ENCODE data around the gene CDRT4.

The CDRT4 gene

DNA sequence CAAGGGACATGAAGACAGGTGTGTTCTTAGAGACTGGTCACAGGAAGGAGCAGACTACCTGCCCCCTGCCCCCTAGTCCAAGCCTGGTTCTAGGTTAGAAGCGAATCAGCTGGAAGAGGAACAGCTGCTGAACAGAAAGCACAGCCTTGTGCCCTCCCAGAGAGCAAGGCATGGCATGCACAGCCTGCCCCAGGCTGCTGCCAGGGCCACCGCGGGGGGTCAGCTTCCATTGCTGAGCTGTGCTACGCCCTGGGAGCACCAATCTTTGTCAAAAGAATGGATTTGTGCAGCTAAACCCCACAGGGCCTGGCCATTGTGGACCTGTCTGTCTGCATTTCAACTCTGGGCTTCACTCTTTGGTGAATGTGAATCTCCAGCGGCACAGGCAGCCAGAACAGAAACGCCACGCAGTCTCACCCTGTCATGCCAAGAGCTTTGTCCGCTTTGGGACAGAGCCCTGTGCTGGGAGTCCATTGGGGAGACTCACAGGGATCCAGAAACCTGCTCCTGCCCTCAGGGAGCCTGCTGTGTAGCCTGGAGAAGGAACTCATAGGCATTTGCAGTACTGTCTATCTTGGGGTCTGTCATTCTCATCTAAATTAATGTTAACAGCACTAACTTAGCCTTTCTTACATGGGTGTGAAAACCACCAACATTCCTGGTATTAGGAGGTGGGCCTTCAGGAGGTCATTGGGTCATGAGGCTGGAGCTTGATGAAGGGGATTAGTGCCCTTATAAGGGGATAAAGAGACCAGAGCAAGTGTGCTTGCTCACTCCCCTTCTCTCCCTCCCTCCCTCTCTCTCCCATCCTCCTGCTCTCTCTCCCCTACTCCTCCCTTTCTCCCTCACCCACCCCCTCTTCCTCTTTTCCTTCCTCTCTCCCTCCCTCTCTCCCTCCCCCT, 25.6 kb upstream of the CDRT4 start:
- FAIRE-seq: no peak

GRCh38 chr17:15492186-15492585, 24.8 kb upstream of the CDRT4 start:
- no peak for FAIRE-seq

DNA sequence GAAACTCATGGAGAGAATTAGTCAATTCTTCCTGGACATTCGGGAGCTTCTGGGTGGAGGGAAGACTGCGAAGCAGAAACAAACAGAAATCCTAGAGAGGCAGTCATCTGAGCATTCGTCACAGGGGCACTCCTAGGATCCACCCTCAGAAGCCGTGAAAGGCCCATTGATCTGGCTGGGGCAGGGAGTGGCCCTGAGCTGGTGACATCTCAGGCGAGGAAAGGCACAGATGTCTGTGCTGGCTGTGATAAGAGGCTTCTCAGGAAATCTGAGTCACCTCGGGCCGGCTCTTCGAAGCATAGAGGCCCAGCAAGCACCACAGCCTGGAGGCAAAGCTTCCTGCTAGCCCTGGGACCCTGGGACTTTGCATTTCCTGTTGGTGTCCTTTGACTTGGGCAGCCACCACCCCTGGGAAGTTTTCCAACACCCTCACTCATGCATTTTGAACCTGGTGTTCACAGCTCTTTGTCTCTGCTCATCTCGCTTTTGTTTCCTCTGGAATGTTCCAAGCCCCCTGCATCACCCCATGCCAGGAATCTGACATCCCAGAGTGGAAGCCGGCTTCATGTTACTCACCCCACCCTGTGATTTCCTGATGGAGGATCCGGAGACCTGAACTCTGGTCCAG, 23.3 kb upstream of the CDRT4 start:
- FAIRE-seq: no peak

DNA sequence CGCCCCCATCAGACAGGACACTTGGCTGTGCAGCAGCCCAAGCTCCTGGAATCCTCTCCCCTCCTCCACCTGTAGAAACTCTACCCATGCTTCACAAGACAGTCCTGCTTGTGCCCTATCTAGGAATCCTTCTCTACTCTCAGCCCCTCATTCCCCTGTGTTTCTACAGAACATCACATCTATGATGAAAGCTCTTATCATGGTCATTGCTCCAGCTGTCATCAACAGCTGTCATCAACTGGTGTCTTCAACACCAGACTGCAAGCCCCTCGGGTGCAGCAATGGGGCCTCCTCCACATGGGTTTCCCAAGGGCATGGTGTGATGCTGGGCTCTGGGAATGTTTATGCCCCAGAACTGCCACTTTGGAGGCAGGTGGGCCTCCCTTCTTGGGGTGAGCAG, 21.1 kb upstream of the CDRT4 start:
- FAIRE-seq: no peak

DNA sequence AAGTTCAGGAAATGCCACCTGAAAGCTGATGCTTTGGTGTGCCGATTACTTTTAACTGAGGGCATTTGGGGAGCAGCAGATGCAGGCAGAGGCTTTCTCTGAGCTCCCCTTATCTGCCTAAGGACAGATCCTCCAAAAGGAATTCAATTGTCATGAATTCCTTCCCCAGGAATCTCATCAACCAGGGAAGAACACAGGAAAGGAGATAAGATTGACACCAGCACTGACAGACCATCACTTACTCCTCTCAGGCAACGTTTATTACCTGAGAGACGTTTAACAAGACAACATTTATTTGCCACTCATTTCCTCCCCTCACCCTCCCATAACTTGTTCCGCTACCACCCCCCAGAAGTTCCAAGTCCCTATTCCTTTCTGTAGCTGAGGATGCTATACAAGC, 17.6 kb upstream of the CDRT4 start:
- no peak for FAIRE-seq

- no peak for FAIRE-seq
These were observed 16.0 kb upstream of the CDRT4 start for GRCh38 chr17:15483431-15483830.

- FAIRE-seq: no peak
These were observed 15.1 kb upstream of the CDRT4 start for GRCh38 chr17:15482476-15482875.

DNA sequence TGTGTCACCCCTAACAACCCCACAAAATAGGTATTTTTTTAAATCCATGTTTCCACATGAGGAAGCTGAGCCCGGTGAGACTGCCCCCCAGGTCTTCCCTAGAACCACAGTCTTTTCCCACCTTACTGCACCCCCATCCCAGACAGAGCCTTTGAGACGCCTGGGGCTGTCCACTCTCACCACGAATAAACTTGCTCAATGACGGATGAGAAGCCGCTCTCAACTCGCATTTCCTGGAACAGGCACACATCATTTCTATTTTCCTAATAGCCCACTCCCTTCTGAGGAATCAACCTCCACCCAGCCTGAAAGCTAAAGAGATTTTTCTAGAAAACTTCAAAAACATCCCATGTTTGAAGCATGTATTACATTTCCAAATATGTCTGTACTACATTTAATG, 14.1 kb upstream of the CDRT4 start:
- no peak for FAIRE-seq

DNA sequence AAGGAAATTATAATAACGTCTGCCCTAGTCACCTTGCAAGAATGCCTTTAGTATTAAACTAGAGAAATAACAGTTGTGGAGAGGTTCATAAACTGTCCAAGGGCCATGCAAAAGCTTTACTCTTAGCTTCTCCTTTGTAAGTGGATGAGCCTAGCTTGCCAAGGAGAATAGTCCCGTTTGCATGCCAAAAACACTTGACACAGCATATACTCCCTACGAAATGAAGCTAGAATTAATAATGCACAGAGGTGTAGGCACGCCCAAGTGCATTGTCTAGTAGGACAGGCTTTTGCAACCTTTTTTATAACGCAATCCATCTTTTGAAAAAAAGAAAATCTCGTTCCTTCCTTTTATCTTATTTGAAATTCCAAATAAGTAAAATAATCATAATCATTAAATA, 12.8 kb upstream of the CDRT4 start:
- FAIRE-seq: no peak

DNA sequence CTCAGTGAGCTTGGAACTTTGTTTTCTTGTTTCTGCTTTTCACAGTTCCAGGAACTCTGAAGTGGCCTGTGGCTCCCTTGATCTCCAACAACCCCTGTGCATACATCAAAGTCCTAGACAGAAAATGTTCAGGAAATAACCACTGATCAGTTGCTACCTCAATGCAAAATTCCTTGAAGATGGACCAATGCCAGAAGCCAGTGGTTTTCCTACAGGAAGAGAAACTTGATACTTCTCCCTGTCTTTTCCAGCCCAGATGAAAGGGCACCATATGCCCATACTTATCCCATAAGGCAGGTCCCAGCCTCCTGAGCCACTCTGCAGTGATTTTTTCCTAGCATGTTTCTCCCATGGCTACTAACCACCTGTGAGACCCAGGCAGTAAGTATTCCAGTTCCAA, 12.3 kb upstream of the CDRT4 start:
- FAIRE-seq: no peak

DNA sequence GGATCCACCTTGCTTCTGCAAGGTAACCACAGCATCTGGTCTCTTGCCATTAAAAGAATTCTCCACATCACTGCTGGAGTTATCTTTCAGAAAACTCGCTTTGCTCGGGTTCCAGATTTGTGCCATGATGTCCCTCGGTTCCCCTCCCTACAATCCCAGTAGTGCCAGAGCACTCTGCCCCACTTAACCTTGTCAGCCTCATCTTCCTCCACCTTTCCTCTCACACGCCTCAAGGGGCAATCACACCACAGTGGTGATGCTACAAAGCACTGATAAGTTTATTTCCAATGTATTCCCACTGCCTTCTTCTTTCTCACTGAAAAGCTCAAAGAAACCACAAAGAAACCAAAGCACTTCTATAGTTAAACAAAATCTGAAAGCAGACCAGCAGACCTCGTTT, 11.4 kb upstream of the CDRT4 start:
- FAIRE-seq: no peak

GRCh38 chr17:15475631-15476354, 8.4 kb upstream of the CDRT4 start:
- FAIRE-seq: no peak

GRCh38 chr17:15472891-15473290, 5.5 kb upstream of the CDRT4 start:
- no peak for FAIRE-seq

- FAIRE-seq: no peak
These were observed 3.1 kb upstream of the CDRT4 start for GRCh38 chr17:15470536-15470935.

DNA sequence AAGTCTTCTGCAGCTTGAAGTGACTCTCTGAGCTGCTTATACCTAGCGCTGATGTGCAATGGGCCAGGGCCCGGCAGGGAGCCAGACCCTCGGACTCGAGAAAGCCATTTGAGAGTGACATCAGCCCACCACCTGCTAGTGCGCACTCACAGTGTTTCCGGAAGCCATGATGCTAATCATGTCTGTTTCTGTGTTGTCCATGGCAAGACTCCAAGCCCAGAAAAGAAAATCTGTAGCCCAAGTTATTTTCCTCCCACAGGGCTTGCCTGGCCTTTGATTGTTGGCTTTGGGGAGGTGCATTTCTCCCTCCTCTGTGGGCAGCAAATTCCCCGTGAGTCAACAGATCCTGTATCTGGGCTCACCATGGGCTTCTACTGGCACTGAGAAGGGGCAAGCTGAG, 1.8 kb upstream of the CDRT4 start:
- FAIRE-seq: no peak

- no peak for FAIRE-seq
These were observed 705 bp upstream of the CDRT4 start for GRCh38 chr17:15468126-15468525.

DNA sequence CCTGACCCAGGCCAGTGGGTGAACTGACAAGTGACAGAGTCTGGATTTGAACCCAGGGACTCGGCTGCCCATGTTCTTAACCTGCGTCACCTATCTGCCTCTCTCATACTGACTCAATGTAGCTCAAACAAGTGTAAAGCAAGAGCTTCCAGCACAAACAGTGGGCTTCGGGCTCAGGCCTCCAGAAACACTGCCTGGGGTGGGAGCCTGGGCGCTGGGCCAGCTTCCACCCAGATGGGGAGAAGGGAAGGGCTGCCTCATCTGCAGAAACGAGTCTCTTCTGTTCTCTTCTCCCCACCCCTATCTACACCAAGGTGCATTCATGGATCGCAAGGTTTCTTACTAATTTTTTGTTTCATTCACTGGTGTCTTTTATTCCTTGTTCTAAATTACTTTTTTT, 1.3 kb downstream of the CDRT4 start:
- no peak for FAIRE-seq

- no peak for FAIRE-seq
These were observed 2.2 kb downstream of the CDRT4 start for GRCh38 chr17:15465045-15465701.

GRCh38 chr17:15464231-15464985, 3.0 kb downstream of the CDRT4 start:
- FAIRE-seq: no peak

DNA sequence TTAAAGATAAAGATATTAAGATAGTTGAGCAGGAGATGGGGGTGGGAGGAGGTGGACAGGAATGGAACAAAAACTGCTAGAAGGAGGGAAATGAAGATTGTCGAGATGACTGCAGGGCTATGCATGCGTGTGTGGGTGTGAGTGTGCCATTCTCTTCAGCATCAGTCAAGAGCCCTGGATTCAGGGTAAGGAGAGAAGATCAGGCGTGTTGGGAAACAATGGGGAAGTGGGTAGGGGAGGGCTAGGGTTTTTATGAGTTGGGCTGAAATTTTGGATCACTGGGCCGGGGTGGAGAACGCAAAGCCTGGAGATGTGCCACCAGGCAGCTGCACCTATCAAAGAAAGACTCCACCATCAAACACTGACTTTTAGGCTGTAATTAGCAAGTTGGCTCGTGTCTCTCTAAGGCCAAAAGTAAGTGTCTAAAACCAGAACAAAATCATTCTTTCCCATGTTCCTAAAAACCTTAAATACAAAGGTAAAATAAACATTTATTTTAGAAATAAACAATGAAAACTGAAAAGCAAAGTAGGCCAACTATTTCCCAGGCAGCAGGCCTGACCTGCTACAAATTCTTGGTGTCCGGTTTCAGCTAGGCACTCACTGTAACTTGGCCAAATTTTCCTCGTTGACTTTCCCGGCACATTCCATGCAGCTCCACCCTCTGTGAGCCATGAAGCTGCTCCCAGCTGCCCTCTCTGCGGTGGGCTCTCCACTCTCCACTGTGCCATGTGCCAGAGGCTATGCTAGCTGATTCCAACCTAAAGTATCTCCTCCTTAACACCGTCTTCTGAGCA, 4.2 kb downstream of the CDRT4 start:
- FAIRE-seq: no peak

GRCh38 chr17:15457723-15458094, 9.7 kb downstream of the CDRT4 start:
- no peak for FAIRE-seq
